Measurements from ENCODE around the gene KCNQ1OT1.

Gene KCNQ1OT1

GRCh38 chr11:2667940-2668339 lies 31.9 kb downstream of the KCNQ1OT1 start:
- Mint-ChIP-seq H3K27ac (no peak overlapping the region), H3K4me1 (ENCODE audit: low read depth) (no peaks in the 10 kb centered on the region), H3K36me3 (ENCODE audit: low read depth) (no peaks in the 10 kb centered on the region), H3K27me3 (ENCODE audit: low read depth) (no peaks in the 10 kb centered on the region), H3K9me3 (no peaks in the 10 kb centered on the region), H3K4me3 (no peak overlapping the region)

GRCh38 chr11:2666828-2667570 lies 32.8 kb downstream of the KCNQ1OT1 start:
- no peaks in the 10 kb centered on the region for H3K9me3 Mint-ChIP-seq
- H3K27ac Mint-ChIP-seq, result no peak overlapping the region
- no peak overlapping the region for H3K4me3 Mint-ChIP-seq
- no peaks in the 10 kb centered on the region for H3K27me3 Mint-ChIP-seq (ENCODE audit: low read depth)
- no peaks in the 10 kb centered on the region for H3K4me1 Mint-ChIP-seq (ENCODE audit: low read depth)
- peaks cover 4% of the 10 kb centered on the region for H3K36me3 Mint-ChIP-seq (ENCODE audit: low read depth)

- H3K4me1 Mint-ChIP-seq (ENCODE audit: low read depth), result no peaks in the 10 kb centered on the region
- no peak overlapping the region for H3K4me3 Mint-ChIP-seq
- peaks cover 4% of the 10 kb centered on the region for H3K36me3 Mint-ChIP-seq (ENCODE audit: low read depth)
Observed at GRCh38 chr11:2666401-2666741, 33.4 kb downstream of the KCNQ1OT1 start.

GRCh38 chr11:2665526-2666400 lies 34.0 kb downstream of the KCNQ1OT1 start:
- no peaks in the 10 kb centered on the region for H3K4me1 Mint-ChIP-seq (ENCODE audit: low read depth)
- no peaks in the 10 kb centered on the region for H3K27me3 Mint-ChIP-seq (ENCODE audit: low read depth)
- H3K4me3 Mint-ChIP-seq, result no peak overlapping the region
- H3K27ac Mint-ChIP-seq, result no peak overlapping the region
- H3K9me3 Mint-ChIP-seq, result peaks cover 6% of the 10 kb centered on the region
- peaks cover 9% of the 10 kb centered on the region for H3K36me3 Mint-ChIP-seq (ENCODE audit: low read depth)

More at GRCh38 chr11:2666401-2666741, 33.4 kb downstream of the KCNQ1OT1 start:
- no peaks in the 10 kb centered on the region for H3K9me3 Mint-ChIP-seq
- H3K27ac Mint-ChIP-seq, result no peak overlapping the region
- no peaks in the 10 kb centered on the region for H3K27me3 Mint-ChIP-seq (ENCODE audit: low read depth)

- Mint-ChIP-seq H3K27ac (no peak overlapping the region), H3K9me3 (peaks cover 13% of the 10 kb centered on the region), H3K4me3 (no peak overlapping the region)
Observed at GRCh38 chr11:2664791-2665525, 34.8 kb downstream of the KCNQ1OT1 start.

GRCh38 chr11:2664376-2664775 lies 35.4 kb downstream of the KCNQ1OT1 start:
- H3K36me3 Mint-ChIP-seq (ENCODE audit: low read depth), result peaks cover 10% of the 10 kb centered on the region
- no peaks in the 10 kb centered on the region for H3K27me3 Mint-ChIP-seq (ENCODE audit: low read depth)
- no peak overlapping the region for H3K27ac Mint-ChIP-seq
- peaks cover 13% of the 10 kb centered on the region for H3K9me3 Mint-ChIP-seq
- H3K4me3 Mint-ChIP-seq, result no peak overlapping the region
- no peaks in the 10 kb centered on the region for H3K4me1 Mint-ChIP-seq (ENCODE audit: low read depth)

More at GRCh38 chr11:2664791-2665525, 34.8 kb downstream of the KCNQ1OT1 start:
- Mint-ChIP-seq H3K36me3 (ENCODE audit: low read depth) (peaks cover 10% of the 10 kb centered on the region), H3K27me3 (ENCODE audit: low read depth) (no peaks in the 10 kb centered on the region), H3K4me1 (ENCODE audit: low read depth) (no peaks in the 10 kb centered on the region)

GRCh38 chr11:2663915-2664314 lies 35.9 kb downstream of the KCNQ1OT1 start:
- H3K4me3 Mint-ChIP-seq, result no peak overlapping the region
- H3K27ac Mint-ChIP-seq, result no peak overlapping the region
- no peaks in the 10 kb centered on the region for H3K27me3 Mint-ChIP-seq (ENCODE audit: low read depth)
- H3K4me1 Mint-ChIP-seq (ENCODE audit: low read depth), result no peaks in the 10 kb centered on the region
- H3K9me3 Mint-ChIP-seq, result peaks cover 18% of the 10 kb centered on the region
- peaks cover 10% of the 10 kb centered on the region for H3K36me3 Mint-ChIP-seq (ENCODE audit: low read depth)

GRCh38 chr11:2663506-2663905 lies 36.3 kb downstream of the KCNQ1OT1 start:
- Mint-ChIP-seq H3K9me3 (peaks cover 20% of the 10 kb centered on the region), H3K36me3 (ENCODE audit: low read depth) (peaks cover 10% of the 10 kb centered on the region), H3K27ac (no peak overlapping the region), H3K4me1 (ENCODE audit: low read depth) (no peaks in the 10 kb centered on the region), H3K27me3 (ENCODE audit: low read depth) (no peaks in the 10 kb centered on the region), H3K4me3 (no peak overlapping the region)

GRCh38 chr11:2662430-2663299 lies 37.1 kb downstream of the KCNQ1OT1 start:
- peaks cover 10% of the 10 kb centered on the region for H3K36me3 Mint-ChIP-seq (ENCODE audit: low read depth)
- H3K27ac Mint-ChIP-seq, result no peak overlapping the region
- no peaks in the 10 kb centered on the region for H3K27me3 Mint-ChIP-seq (ENCODE audit: low read depth)
- H3K4me1 Mint-ChIP-seq (ENCODE audit: low read depth), result no peaks in the 10 kb centered on the region
- H3K9me3 Mint-ChIP-seq, result peaks cover 20% of the 10 kb centered on the region
- H3K4me3 Mint-ChIP-seq, result no peak overlapping the region

GRCh38 chr11:2662024-2662312 lies 37.8 kb downstream of the KCNQ1OT1 start:
- Mint-ChIP-seq H3K27ac (no peak overlapping the region), H3K36me3 (ENCODE audit: low read depth) (peaks cover 10% of the 10 kb centered on the region), H3K4me1 (ENCODE audit: low read depth) (no peaks in the 10 kb centered on the region), H3K27me3 (ENCODE audit: low read depth) (no peaks in the 10 kb centered on the region), H3K9me3 (peaks cover 20% of the 10 kb centered on the region), H3K4me3 (no peak overlapping the region)

GRCh38 chr11:2661173-2662023 lies 38.4 kb downstream of the KCNQ1OT1 start:
- Mint-ChIP-seq H3K36me3 (ENCODE audit: low read depth) (peaks cover 10% of the 10 kb centered on the region), H3K4me1 (ENCODE audit: low read depth) (no peaks in the 10 kb centered on the region), H3K4me3 (no peak overlapping the region), H3K9me3 (peaks cover 20% of the 10 kb centered on the region), H3K27me3 (ENCODE audit: low read depth) (no peaks in the 10 kb centered on the region), H3K27ac (no peak overlapping the region)

GRCh38 chr11:2660357-2660939 lies 39.3 kb downstream of the KCNQ1OT1 start:
- Mint-ChIP-seq H3K4me3 (no peak overlapping the region), H3K9me3 (peaks cover 20% of the 10 kb centered on the region), H3K36me3 (ENCODE audit: low read depth) (peaks cover 10% of the 10 kb centered on the region)

GRCh38 chr11:2657697-2658284 lies 42.0 kb downstream of the KCNQ1OT1 start:
- Mint-ChIP-seq H3K4me1 (ENCODE audit: low read depth) (no peaks in the 10 kb centered on the region), H3K27ac (no peak overlapping the region), H3K27me3 (ENCODE audit: low read depth) (no peaks in the 10 kb centered on the region), H3K9me3 (peaks cover 20% of the 10 kb centered on the region), H3K4me3 (no peak overlapping the region), H3K36me3 (ENCODE audit: low read depth) (peaks cover 9% of the 10 kb centered on the region)

More at GRCh38 chr11:2660357-2660939, 39.3 kb downstream of the KCNQ1OT1 start:
- no peak overlapping the region for H3K27ac Mint-ChIP-seq
- no peaks in the 10 kb centered on the region for H3K4me1 Mint-ChIP-seq (ENCODE audit: low read depth)
- H3K27me3 Mint-ChIP-seq (ENCODE audit: low read depth), result no peaks in the 10 kb centered on the region

All from T-helper 1 cell treated with Interleukin-12 subunit alpha and Interleukin-12 subunit beta and Interleukin-4 antibody, amounts not matched to agents 30 μg/mL and 1 μg/mL, for 36 hours (primary cell).